Neural cell (in vitro differentiated cells): ENCODE results near the gene DPP3. TPM values are rescaled to one million over a fixed set of nuclear protein-coding genes. Genes with fewer than 3 reads are reported as not detected.

Source experiments
- H2AFZ ChIP-seq: fragments of 200-600, 300-800 bp; sonication (generic), shearing (Covaris generic); 2 replicates; pipeline ENCODE4 v1.6.0; 2014; ENCODE audit warnings: low read depth, mild to moderate bottlenecking, antibody characterized with exemption, low read length, moderate library complexity
- H3F3A ChIP-seq: fragments of 200-600 bp; shearing (Covaris generic); 2 replicates; pipeline ENCODE4 v1.6.1; 2016; ENCODE audit warnings: mild to moderate bottlenecking, moderate library complexity, mixed read lengths, antibody characterized with exemption, low read length; ENCODE audit not compliant: insufficient read depth, poor library complexity, severe bottlenecking
- H3K27ac ChIP-seq: fragments of 200-600, 300-800 bp; sonication (generic), shearing (Covaris generic); 2 replicates; pipeline ENCODE4 v1.5.1; 2014; ENCODE audit warnings: mild to moderate bottlenecking, low read length, moderate library complexity
- H3K27me3 ChIP-seq: fragments of 300-800, 200-600 bp; sonication (generic), shearing (Covaris generic); 2 replicates; pipeline ENCODE4 v1.6.0; 2014; ENCODE audit warnings: mild to moderate bottlenecking, low read depth, low read length, moderate library complexity; ENCODE audit not compliant: insufficient read depth
- H3K36me3 ChIP-seq: fragments of 300-800, 200-600 bp; sonication (generic), shearing (Covaris generic); 2 replicates; pipeline ENCODE4 v1.5.1; 2014; ENCODE audit warnings: mild to moderate bottlenecking, antibody characterized with exemption, low read length, moderate library complexity; ENCODE audit not compliant: insufficient read depth
- H3K4me2 ChIP-seq: fragments of 300-800, 200-600 bp; sonication (generic), shearing (Covaris generic); 2 replicates; pipeline ENCODE4 v1.6.0; 2014; ENCODE audit warnings: mild to moderate bottlenecking, low read length
- H3K4me3 ChIP-seq: fragments of 300-800, 200-600 bp; sonication (generic), shearing (Covaris generic); 2 replicates; pipeline ENCODE4 v1.5.1; 2014; ENCODE audit warnings: mild to moderate bottlenecking, low read length, moderate library complexity
- H3K79me2 ChIP-seq: fragments of 200-600 bp; shearing (Covaris generic); replicated peaks from 2 replicates; pipeline ENCODE4 v1.6.0; 2014; ENCODE audit warnings: mild to moderate bottlenecking, low read length, moderate library complexity; ENCODE audit not compliant: insufficient read depth
- H3K9ac ChIP-seq: fragments of 300-800, 200-600 bp; sonication (generic), shearing (Covaris generic); 2 replicates; pipeline ENCODE4 v1.6.1; 2016; ENCODE audit warnings: mild to moderate bottlenecking, low read length, mixed read lengths
- H3K9me2 ChIP-seq: fragments of 200-600 bp; shearing (Covaris generic); 2 replicates; pipeline ENCODE4 v1.6.1; 2016; ENCODE audit warnings: mild to moderate bottlenecking, low read length, mixed read lengths; ENCODE audit not compliant: insufficient read depth
- H3K9me3 ChIP-seq: fragments of 200-600, 300-800 bp; sonication (generic), shearing (Covaris generic); 2 replicates; pipeline ENCODE4 v1.6.1; 2016; ENCODE audit warnings: mild to moderate bottlenecking, mixed run types, low read length, moderate library complexity, mixed read lengths
- H4K20me1 ChIP-seq: fragments of 200-600 bp; shearing (Covaris generic); 2 replicates; pipeline ENCODE4 v1.6.1; 2016; ENCODE audit warnings: mild to moderate bottlenecking, mixed run types; ENCODE audit not compliant: insufficient read depth
- CTCF ChIP-seq: fragments of 450-650 bp; IDR thresholded peaks from 2 replicates; pipeline ENCODE4 v1.5.1; 2014; ENCODE audit warnings: antibody characterized with exemption, mild to moderate bottlenecking, moderate library complexity; ENCODE audit not compliant: poor library complexity, severe bottlenecking
- EP300 ChIP-seq: fragments of 450-650 bp; conservative IDR thresholded peaks from 2 replicates; pipeline ENCODE4 v1.6.1; 2014; ENCODE audit warnings: antibody characterized with exemption, mild to moderate bottlenecking, moderate library complexity; ENCODE audit not compliant: poor library complexity, severe bottlenecking
- EZH2 ChIP-seq: fragments of 200-600, 300-800 bp; shearing (Covaris generic), sonication (generic); IDR thresholded peaks from 2 replicates; pipeline ENCODE4 v1.6.1; 2014; ENCODE audit warnings: antibody characterized with exemption, low read length, borderline replicate concordance, mild to moderate bottlenecking; ENCODE audit not compliant: insufficient read depth, poor library complexity, severe bottlenecking
- MXI1 ChIP-seq: fragments of 450-650 bp; conservative IDR thresholded peaks from 2 replicates; pipeline ENCODE4 v1.6.1; 2014; ENCODE audit warnings: antibody characterized with exemption, mild to moderate bottlenecking; ENCODE audit not compliant: poor library complexity, severe bottlenecking
- POLR2AphosphoS5 ChIP-seq: IDR thresholded peaks from 2 replicates; pipeline ENCODE4 v1.6.1; 2012
- RAD21 ChIP-seq: fragments of 450-650 bp; conservative IDR thresholded peaks from 2 replicates; pipeline ENCODE4 v1.6.1; 2014; ENCODE audit warnings: antibody characterized with exemption, mild to moderate bottlenecking, moderate library complexity
- REST ChIP-seq: IDR thresholded peaks from 2 replicates; pipeline ENCODE4 v1.6.1; 2012; ENCODE audit warnings: borderline replicate concordance
- SMC3 ChIP-seq: fragments of 450-650 bp; conservative IDR thresholded peaks from 2 replicates; pipeline ENCODE4 v1.6.1; 2014; ENCODE audit warnings: antibody characterized with exemption, mild to moderate bottlenecking, moderate library complexity; ENCODE audit not compliant: poor library complexity
- polyA plus RNA-seq: library from polyadenylated mRNA; depleted of rRNA; stranded (reverse); fragments of >200 nt; gene quantifications from 2 replicates; pipeline ENCODE4 v1.2.3, GENCODE V29; 2014

Gene DPP3
- polyA plus RNA-seq, 1 donor from 2014 or later: 71.7 TPM

DNA sequence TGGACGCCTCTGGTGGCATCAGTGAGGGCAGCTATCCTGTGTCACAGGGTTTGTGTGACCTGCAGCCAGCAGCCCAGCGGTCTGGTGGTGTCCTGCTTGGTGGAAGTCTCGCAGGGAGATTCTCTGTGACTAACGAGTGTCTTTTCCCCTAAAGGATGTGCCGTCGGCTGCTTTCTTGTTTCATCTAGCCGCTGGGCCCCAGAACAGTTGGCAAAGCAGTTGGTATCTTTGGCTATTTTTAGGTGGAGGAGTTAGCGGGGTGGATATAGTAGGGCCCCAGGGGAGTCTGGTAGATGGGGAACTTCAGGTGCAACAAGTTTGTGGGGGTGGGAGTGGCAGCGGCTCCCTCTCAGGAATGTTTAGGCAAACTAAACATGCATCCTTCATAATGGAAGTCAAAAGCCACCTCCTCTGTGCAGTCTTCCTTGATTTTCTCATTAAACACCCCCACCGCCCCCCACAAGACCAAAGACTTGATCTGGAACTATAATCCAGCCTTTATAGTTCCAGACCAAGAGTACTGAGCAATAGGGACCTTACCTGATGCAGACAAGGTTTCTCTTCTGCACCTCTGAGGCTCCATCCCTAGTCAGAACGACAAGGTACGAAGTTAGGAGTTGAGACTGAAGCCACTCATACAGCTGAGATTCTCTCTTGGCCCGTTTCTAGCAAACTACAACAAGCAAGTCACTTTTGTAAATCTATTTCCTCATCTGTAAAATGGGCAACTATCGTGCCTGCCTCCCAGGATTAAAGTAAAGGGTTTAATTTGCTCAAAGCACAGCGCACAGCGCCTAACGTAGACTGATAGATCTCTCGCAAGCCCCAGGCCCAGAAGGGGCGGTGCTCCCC lies 14.6 kb upstream of the DPP3 start:
- H3K36me3 ChIP-seq: no peaks in the 10 kb centered on the region
- TF ChIP-seq CTCF (no peak), REST (no peak), EZH2 (no peak), EP300 (no peak), POLR2AphosphoS5 (no peak), SMC3 (no peak), RAD21 (no peak), MXI1 (no peak)
- no peaks in the 10 kb centered on the region for H4K20me1 ChIP-seq
- H2AFZ ChIP-seq: no peak overlapping the region
- H3K4me3 ChIP-seq: peak overlapping the region; percentile 66
- no peak overlapping the region for H3K4me2 ChIP-seq
- H3K9me3 ChIP-seq: no peaks in the 10 kb centered on the region
- no peaks in the 10 kb centered on the region for H3K27me3 ChIP-seq
- H3K27ac ChIP-seq: no peak overlapping the region
- no peaks in the 10 kb centered on the region for H3K9me2 ChIP-seq
- H3F3A ChIP-seq: no peaks in the 10 kb centered on the region
- peak overlapping the region; percentile 91 for H3K9ac ChIP-seq
- H3K79me2 ChIP-seq: no peaks in the 10 kb centered on the region

DNA sequence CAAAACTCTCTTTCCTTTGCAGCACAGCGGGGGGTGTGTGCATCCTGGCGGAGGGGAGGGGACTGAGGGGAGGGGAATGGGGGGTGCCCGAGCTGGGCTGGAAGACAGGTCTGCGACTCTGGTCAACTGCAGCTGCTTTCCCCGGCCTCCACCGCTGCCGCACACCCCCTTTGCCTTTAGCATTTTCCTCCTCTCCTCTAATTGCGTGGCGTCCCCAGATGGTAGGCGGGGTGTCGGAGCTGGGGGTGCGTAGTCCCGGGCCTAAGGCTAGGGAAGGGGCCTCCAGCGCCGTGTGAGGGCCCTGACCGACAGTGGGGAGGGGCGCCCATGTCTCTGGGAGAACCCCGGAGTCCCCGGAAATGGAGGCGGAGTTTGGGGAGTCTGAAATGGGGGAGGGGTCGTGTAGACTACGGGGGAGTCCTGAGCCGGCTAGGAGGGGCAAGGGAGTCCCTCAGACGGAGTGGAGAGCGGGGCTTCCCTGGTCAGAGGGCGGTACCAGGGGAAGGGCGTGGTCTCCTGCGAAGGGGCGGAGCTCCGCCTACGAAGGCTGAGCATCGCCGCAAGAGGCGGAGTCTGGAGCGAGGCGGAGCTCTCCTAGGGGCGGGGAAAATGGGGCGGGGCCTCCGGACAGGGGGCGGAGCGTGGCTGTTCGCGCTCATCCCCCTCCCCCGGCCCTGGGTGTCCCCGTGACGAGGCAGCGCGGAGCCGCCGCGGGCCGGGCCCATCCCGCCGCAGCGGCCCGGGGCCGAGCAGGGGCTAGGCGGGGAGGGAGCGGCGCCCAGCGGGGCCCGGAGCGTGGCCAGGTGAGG lies 13.8 kb upstream of the DPP3 start, which contains the start of gene PELI3:
TSS of gene PELI3 (plus strand) at position 681 of the 809 bp plus-strand sequence. CDS start 1,224 bp downstream, outside the sequence.
- H3K4me3 ChIP-seq: peak within 1 kb of the TSS; percentile 96
- H3K79me2 ChIP-seq: no peaks in the 10 kb centered on the region
- no peaks in the 10 kb centered on the region for H3K9me2 ChIP-seq
- H3K4me2 ChIP-seq: peak within 1 kb of the TSS; percentile 99
- peak within 1 kb of the TSS; percentile 58 for H3K27ac ChIP-seq
- TF ChIP-seq POLR2AphosphoS5 (peak; percentile 30), CTCF (no peak), REST (no peak), EZH2 (no peak)
- peak within 1 kb of the TSS; percentile 40 for H2AFZ ChIP-seq
- H3F3A ChIP-seq: no peaks in the 10 kb centered on the region
- H3K36me3 ChIP-seq: no peaks in the 10 kb centered on the region
- H3K27me3 ChIP-seq: no peaks in the 10 kb centered on the region
- peak within 1 kb of the TSS; percentile 91 for H3K9ac ChIP-seq
- no peaks in the 10 kb centered on the region for H3K9me3 ChIP-seq
- no peaks in the 10 kb centered on the region for H4K20me1 ChIP-seq
